Pancreas (tissue), 10 donors: ENCODE measurements around the gene ZNF846. TPM values are rescaled to one million over a fixed set of nuclear protein-coding genes. Genes with fewer than 3 reads are reported as not detected.

Experiments
- ATAC-seq, 4 donors: fragments of 200-7000 bp; cut with Tn5 transposase; one replicate each; pipeline versions ENCODE4 v1.8.0 to v1.9.1; 2020; ENCODE audit warnings: mild to moderate bottlenecking in 4 of 4, moderate library complexity in 4 of 4
- DNase-seq, 6 donors: peaks; one replicate each; pipeline ENCODE4 v3.0.0-alpha.2; 2020
- FAIRE-seq: peaks from 2 replicates; lab custom pipeline; 2012; peaks lifted over from hg19 to GRCh38; lab: Jason Lieb, UNC
- H3K27ac ChIP-seq, 4 donors: fragments of 200-600 bp; sonication (generic); 1 replicate in 3 of 4; 2 replicates in 1 of 4; pipeline versions ENCODE4 v1.5.0 to v1.8.0; 2020
- H3K27me3 ChIP-seq, 4 donors: fragments of 200-600 bp; one replicate each; pipeline ENCODE4 v1.8.0; 2021
- H3K36me3 ChIP-seq, 3 donors: fragments of 200-600 bp; sonication (generic) in 1 of 3; one replicate each; pipeline versions ENCODE4 v1.5.0 to v1.8.0; 2020 to 2021
- H3K4me1 ChIP-seq, 3 donors: fragments of 200-600 bp; one replicate each; pipeline ENCODE4 v1.8.0; 2021
- H3K4me3 ChIP-seq, 4 donors: fragments of 200-600 bp; sonication (generic) in 2 of 4; one replicate each; pipeline versions ENCODE4 v1.5.0 to v1.8.0; 2020 to 2021
- H3K9me3 ChIP-seq, 4 donors: fragments of 200-600 bp; one replicate each; pipeline ENCODE4 v1.8.0; 2021
- WGBS, 2 donors: extraction: QIAGEN DNeasy Blood & Tissue Kit; methylation state at CpG; one replicate each; pipeline ENCODE4 v1.1.7; 2013; 5-methylcytosine and 5-hydroxymethylcytosine counted together
- intact Hi-C, 3 donors: fragments of 100-400 bp; cut with DNase I; formaldehyde crosslinking; loops; one replicate each; pipeline versions ENCODE4 v1.11.1 to v1.14.2; 2022
- polyA plus RNA-seq, 2 donors: library from polyadenylated mRNA; stranded (reverse); fragments of 200-250 nt; gene quantifications; one replicate each; pipeline ENCODE4 v1.2.3, GENCODE V29; 2013
- total RNA-seq, 6 donors: library from RNA; stranded (reverse); fragmentation: NEBNext Ultra II Directional in 4 of 6; extraction: Animal tissue kit (Norgen Biotek cat#: 25700) in 4 of 6; gene quantifications; one replicate each; pipeline versions ENCODE4 v1.2.1 to v1.2.4, GENCODE V29; 2021 to 2023
- TF ChIP-seq, protein P1 (sequence below), 4 donors: fragments of 200-600 bp; sonication (generic) in 3 of 4; IDR thresholded peaks; one replicate each; pipeline versions ENCODE4 v1.5.0 to v1.8.0; 2021; ENCODE audit warnings: antibody characterized with exemption in 4 of 4
- donor health status: healthy with polysubstance abuse.
- donor health status: DM: no; HTN: no; CAD: no; lungs with moderate emphysema.
- donor health status: DM: no; HTN: no; CAD: no.
- donor health status: control.
- donor health status: control.
- donor health status: Bipolar disorder and iron deficiency.
- donor health status: DM: yes; HTN: yes; CAD: no.
- donor health status: DM: no; HTN: no; CAD: no.
- donor health status: DM: no; HTN: no; CAD: no.
- donor health status: DM: yes; HTN: yes; CAD: no.

Gene ZNF846
- total and polyA plus RNA-seq, 8 donors, result 2.3 to 10.2 (median 4.1) TPM

DNA sequence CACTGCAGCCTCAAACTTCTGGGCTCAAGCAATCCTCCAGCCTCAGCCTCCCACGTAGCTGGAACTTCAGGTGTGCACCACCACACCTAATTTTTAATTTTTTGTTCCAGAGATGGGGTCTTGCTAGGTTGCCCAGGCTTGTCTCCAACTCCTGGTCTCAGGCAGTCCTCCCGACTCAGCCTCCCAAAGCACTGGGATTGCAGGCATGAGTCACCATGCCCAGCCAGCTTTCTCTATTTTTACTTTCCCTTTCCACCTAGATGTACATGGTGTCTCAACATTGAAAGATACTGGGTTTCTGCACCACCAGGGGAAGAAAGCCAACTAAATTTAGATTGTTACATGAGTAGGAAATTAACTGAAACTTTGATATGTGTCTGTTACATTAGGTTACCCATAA, 13.8 kb upstream of the ZNF846 start:
- no peaks in the 10 kb centered on the region for H3K36me3 ChIP-seq
- FAIRE-seq (no peak), ATAC-seq (no peak), DNase-seq (no peak)
- WGBS, 2 donors, result 89 to 98% methylated on average over 2 of the region's 2 CpGs
- TF ChIP-seq, protein P1, sequence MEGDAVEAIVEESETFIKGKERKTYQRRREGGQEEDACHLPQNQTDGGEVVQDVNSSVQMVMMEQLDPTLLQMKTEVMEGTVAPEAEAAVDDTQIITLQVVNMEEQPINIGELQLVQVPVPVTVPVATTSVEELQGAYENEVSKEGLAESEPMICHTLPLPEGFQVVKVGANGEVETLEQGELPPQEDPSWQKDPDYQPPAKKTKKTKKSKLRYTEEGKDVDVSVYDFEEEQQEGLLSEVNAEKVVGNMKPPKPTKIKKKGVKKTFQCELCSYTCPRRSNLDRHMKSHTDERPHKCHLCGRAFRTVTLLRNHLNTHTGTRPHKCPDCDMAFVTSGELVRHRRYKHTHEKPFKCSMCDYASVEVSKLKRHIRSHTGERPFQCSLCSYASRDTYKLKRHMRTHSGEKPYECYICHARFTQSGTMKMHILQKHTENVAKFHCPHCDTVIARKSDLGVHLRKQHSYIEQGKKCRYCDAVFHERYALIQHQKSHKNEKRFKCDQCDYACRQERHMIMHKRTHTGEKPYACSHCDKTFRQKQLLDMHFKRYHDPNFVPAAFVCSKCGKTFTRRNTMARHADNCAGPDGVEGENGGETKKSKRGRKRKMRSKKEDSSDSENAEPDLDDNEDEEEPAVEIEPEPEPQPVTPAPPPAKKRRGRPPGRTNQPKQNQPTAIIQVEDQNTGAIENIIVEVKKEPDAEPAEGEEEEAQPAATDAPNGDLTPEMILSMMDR (IDR thresholded peaks at IDR 0.05), result no peak
- no peaks in the 10 kb centered on the region for H3K27me3 ChIP-seq
- no peaks in the 10 kb centered on the region for H3K9me3 ChIP-seq
- intact Hi-C loops, result loop anchor here in 1 of 3 donors (10.0 kb wide), 1 partner anchor 578 kb away; no protein-coding TSS in a partner anchor
- H3K4me1 ChIP-seq, result peaks cover 0 to 7% (median 4%) of the 10 kb centered on the region in 3 donors
- no peak overlapping the region for H3K27ac ChIP-seq
- H3K4me3 ChIP-seq, result no peak overlapping the region

DNA sequence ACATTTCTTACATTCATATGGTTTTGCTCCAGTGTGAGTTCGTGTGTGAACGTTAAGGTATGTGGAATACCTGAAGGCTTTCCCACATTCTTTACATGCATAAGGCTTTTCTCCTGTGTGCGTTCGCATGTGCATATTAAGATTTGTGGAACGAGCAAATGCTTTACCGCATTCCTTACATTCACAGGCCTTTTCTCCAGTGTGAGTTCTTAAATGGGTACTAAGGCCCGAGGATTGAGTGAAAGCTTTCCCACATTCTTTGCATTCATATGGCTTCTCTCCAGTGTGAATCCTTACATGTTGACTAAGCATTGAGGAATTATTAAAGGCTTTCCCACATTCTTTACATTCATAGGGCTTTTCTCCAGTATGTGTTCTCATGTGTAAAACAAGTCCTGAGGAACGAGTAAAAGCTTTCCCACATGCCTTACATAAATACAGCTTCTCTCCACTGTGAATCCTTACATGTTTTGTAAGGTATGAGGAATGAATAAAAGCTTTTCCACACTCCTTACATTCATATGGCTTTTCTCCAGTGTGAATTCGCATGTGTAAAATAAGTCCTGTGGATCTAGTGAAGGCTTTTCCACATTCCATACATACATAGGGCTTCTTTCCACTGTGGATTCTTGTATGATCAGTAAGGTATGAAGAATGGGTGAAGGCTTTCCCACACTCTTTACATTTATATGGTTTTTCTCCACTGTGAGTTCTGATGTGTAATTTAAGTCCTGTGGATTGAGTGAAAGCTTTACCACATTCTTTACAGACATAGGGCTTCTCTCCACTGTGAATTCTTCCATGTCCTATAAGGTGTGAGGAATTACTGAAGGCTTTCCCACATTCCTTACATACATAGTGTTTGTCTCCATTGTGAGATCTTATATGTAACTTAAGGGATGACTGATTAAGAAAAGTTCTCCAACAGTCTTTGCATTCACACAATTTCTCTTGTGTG, 10.7 kb downstream of the ZNF846 start:
- no peak for FAIRE-seq
- no peak for ATAC-seq
- TF ChIP-seq, protein P1 (IDR thresholded peaks at IDR 0.05), result no peak
- H3K27me3 ChIP-seq, result no peaks in the 10 kb centered on the region
- peaks cover 0 to 9% (median 4%) of the 10 kb centered on the region in 4 donors for H3K9me3 ChIP-seq
- intact Hi-C loops, result no loop called here
- no peaks in the 10 kb centered on the region for H3K4me1 ChIP-seq
- H3K4me3 ChIP-seq, result no peak overlapping the region
- WGBS, 2 donors, result 94 to 98% methylated on average over 9 of the region's 9 CpGs
- no peak overlapping the region for H3K27ac ChIP-seq
- no peak for DNase-seq
- H3K36me3 ChIP-seq, result peaks cover 0 to 43% (median 19%) of the 10 kb centered on the region in 3 donors

DNA sequence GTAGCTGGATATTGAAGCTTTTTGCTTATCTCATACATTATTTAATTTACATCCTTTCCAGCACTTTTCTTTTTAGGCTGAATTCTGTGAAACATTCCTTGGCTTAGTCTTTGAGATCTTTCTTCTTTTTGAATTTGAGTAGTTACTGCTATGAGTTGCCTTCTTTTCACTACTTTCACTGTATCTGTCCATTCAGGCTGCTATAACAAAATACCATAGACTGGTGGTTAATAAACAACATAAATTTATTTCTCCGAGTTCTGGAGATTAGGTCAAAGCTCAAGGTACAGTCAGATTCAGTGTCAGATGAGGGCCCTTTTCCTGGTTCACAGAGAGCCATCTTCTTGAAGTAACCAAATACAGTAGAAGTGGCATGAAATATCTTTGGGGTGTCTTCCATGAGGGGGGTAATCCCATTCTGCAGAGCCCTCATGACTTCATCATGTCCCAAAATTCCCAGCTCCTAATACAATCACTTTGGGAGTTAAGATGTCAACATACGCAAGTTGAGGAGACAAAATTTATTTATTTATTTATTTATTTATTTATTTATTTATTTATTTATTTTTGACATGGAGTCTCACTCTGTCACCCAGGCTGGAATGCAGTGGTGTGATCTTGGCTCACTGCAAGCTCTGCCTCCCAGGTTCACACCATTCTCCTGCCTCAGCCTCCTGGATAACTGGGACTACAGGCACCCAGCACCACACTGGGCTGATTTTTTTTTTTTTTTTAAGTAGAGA, 15.7 kb downstream of the ZNF846 start:
- Histone ChIP-seq H3K27ac (no peak overlapping the region), H3K36me3 (peaks cover 0 to 10% (median 3%) of the 10 kb centered on the region in 3 donors), H3K4me1 (no peaks in the 10 kb centered on the region), H3K9me3 (peaks cover 0 to 6% (median 4%) of the 10 kb centered on the region in 4 donors), H3K27me3 (no peaks in the 10 kb centered on the region), H3K4me3 (no peak overlapping the region)
- TF ChIP-seq, protein P1 (IDR thresholded peaks at IDR 0.05), result no peak
- no peak for DNase-seq
- intact Hi-C loops, result no loop called here
- FAIRE-seq, result no peak
- 81 to 92% methylated on average over 2 of the region's 2 CpGs for WGBS, 2 donors
- ATAC-seq, result no peak

DNA sequence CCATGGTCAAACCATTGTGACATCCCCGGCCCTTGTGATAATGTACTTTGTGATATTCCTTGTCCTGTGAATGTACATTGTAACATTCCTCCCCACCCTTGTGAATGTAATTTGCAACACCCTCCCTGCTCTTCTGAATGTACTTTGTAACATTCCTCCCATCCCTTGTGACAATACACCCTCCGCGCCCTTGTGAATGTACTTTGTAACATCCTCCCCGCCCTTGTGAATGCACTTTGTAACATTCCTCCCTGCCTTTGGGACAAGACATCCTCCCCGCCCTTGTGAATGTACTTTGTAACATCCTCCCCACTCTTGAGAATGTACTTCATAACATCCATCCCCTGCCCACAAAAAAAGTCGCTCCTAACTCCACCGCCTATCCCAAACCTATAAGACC, 17.1 kb downstream of the ZNF846 start:
- no peak overlapping the region for H3K27ac ChIP-seq
- no peaks in the 10 kb centered on the region for H3K9me3 ChIP-seq
- TF ChIP-seq, protein P1 (IDR thresholded peaks at IDR 0.05), result no peak
- H3K36me3 ChIP-seq, result no peaks in the 10 kb centered on the region
- 95% methylated on average over 7 of the region's 7 CpGs for WGBS, 2 donors
- intact Hi-C loops, result no loop called here
- FAIRE-seq (no peak), DNase-seq (no peak), ATAC-seq (no peak)
- no peaks in the 10 kb centered on the region for H3K27me3 ChIP-seq
- H3K4me1 ChIP-seq, result no peaks in the 10 kb centered on the region
- no peak overlapping the region for H3K4me3 ChIP-seq
